ENCODE measurements around the gene ARMS2. TPM values are rescaled to one million over a fixed set of nuclear protein-coding genes. Genes with fewer than 3 reads are reported as not detected.

Gene ARMS2
- total RNA-seq, 1 donor from 2014 or later: not detected

DNA sequence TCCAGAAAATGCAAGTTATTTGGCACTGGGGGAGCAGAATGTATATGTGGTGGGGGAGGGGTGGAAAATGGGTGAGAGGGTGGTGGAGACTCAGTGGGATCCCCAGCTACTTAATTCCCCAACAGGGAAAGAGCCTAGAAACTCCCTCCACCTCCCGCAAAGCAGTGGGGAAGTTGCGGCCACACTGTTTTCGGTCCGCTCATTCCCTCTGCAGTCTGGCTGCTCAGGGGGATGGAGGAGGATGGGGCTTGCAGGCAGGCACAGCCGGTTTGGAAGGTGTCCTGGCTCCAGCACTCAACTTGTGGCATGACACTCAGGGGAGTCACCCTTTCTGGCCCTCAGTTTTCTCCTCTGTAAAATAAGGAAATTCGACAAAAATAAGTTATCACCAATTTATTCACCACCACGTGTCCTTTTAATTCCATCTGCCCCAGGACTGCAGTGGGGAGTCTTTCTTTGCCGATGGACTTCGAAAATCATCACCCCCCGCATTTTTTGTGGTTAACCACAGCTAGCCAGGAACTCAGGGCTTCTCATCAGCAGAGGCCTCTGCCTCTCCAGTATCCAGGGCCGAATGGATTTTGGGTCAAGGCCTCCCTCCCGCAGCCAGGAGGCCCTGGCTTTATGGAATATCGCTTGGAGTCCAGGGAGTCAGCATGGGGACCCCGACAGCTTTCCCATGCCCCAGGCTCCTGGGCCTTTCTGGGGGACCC is 5.3 kb downstream of the ARMS2 start:
- Mint-ChIP-seq H3K4me1 (ENCODE audit: low read depth) (peaks cover 5% of the 10 kb centered on the region), H3K27ac (no peak overlapping the region), H3K4me3 (no peak overlapping the region), H3K27me3 (ENCODE audit: insufficient read depth) (peaks cover 67% of the 10 kb centered on the region), H3K36me3 (ENCODE audit: low read depth) (no peaks in the 10 kb centered on the region), H3K9me3 (no peaks in the 10 kb centered on the region)
- intact Hi-C loops (cut with micrococcal nuclease): loop anchor here (10.0 kb wide), 1 partner anchor 675 kb away; the partner anchor contains the start of gene HMX3
- DNase-seq (ENCODE audit: low spot score): no peak

GRCh38 chr10:122460891-122461293 is 6.4 kb downstream of the ARMS2 start:
- Mint-ChIP-seq H3K4me1 (ENCODE audit: low read depth) (peaks cover 5% of the 10 kb centered on the region), H3K27me3 (ENCODE audit: insufficient read depth) (peaks cover 67% of the 10 kb centered on the region), H3K27ac (no peak overlapping the region), H3K36me3 (ENCODE audit: low read depth) (no peaks in the 10 kb centered on the region), H3K4me3 (no peak overlapping the region), H3K9me3 (no peaks in the 10 kb centered on the region)
- no peak for DNase-seq (ENCODE audit: low spot score)
- intact Hi-C loops (cut with micrococcal nuclease): loop anchor here (10.0 kb wide), 1 partner anchor 674 kb away; the partner anchor contains the start of gene HMX3

DNA sequence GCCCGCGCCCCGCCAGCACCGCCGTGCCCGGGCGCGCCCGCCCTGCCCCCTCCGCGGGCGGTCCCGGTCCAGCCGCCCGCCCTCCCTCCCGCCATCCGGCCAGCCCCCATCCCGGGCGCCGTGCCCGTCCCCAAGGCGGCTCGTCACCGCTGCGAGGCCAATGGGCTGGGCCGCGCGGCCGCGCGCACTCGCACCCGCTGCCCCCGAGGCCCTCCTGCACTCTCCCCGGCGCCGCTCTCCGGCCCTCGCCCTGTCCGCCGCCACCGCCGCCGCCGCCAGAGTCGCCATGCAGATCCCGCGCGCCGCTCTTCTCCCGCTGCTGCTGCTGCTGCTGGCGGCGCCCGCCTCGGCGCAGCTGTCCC is 6.9 kb downstream of the ARMS2 start, which contains the start of gene HTRA1:
Gene HTRA1, plus strand, starts transcription at position 187 of the 362 bp plus-strand sequence. Its CDS starts 100 bp downstream, at position 287.
- no peaks in the 10 kb centered on the region for H3K36me3 Mint-ChIP-seq (ENCODE audit: low read depth)
- peak within 1 kb of the TSS; percentile 73 for H3K4me3 Mint-ChIP-seq
- no peak for DNase-seq (ENCODE audit: low spot score)
- no peaks in the 10 kb centered on the region for H3K9me3 Mint-ChIP-seq
- no peak within 1 kb of the TSS for H3K27ac Mint-ChIP-seq
- H3K4me1 Mint-ChIP-seq (ENCODE audit: low read depth): peaks cover 5% of the 10 kb centered on the region
- intact Hi-C loops (cut with micrococcal nuclease): loop anchor here (10.0 kb wide), 1 partner anchor 673 kb away; the partner anchor contains the start of gene HMX3
- peaks cover 67% of the 10 kb centered on the region for H3K27me3 Mint-ChIP-seq (ENCODE audit: insufficient read depth)

DNA sequence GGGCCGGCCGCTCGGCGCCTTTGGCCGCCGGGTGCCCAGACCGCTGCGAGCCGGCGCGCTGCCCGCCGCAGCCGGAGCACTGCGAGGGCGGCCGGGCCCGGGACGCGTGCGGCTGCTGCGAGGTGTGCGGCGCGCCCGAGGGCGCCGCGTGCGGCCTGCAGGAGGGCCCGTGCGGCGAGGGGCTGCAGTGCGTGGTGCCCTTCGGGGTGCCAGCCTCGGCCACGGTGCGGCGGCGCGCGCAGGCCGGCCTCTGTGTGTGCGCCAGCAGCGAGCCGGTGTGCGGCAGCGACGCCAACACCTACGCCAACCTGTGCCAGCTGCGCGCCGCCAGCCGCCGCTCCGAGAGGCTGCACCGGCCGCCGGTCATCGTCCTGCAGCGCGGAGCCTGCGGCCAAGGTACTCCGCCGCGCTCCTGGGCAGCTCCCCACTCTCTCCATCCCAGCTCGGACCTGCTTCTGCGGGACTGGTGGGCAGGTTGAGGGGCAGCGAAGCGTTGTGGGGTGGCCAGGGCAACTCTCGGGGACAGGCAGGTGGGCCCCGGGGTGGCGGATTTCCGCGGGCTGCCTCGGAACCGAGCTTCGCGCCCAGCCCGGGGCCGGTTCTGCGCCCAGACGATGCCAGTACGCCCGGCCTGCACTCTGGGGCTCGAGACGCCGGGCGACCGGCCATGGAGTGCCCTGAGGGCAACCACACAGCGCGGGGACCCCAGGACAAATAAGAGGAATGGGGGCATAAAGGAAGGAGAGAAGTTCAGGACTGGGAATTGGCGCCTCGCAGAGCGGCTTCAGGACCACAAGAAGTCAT is 7.5 kb downstream of the ARMS2 start:
- intact Hi-C loops (cut with micrococcal nuclease): loop anchor here (10.0 kb wide), 1 partner anchor 673 kb away; the partner anchor contains the start of gene HMX3
- no peak overlapping the region for H3K27ac Mint-ChIP-seq
- no peak for DNase-seq (ENCODE audit: low spot score)
- H3K4me1 Mint-ChIP-seq (ENCODE audit: low read depth): peaks cover 5% of the 10 kb centered on the region
- H3K9me3 Mint-ChIP-seq: no peaks in the 10 kb centered on the region
- no peaks in the 10 kb centered on the region for H3K36me3 Mint-ChIP-seq (ENCODE audit: low read depth)
- peaks cover 68% of the 10 kb centered on the region for H3K27me3 Mint-ChIP-seq (ENCODE audit: insufficient read depth)
- peak overlapping the region; percentile 73 for H3K4me3 Mint-ChIP-seq

GRCh38 chr10:122462533-122463465 is 8.3 kb downstream of the ARMS2 start:
- H3K27me3 Mint-ChIP-seq (ENCODE audit: insufficient read depth): peaks cover 62% of the 10 kb centered on the region
- no peaks in the 10 kb centered on the region for H3K36me3 Mint-ChIP-seq (ENCODE audit: low read depth)
- peaks cover 5% of the 10 kb centered on the region for H3K4me1 Mint-ChIP-seq (ENCODE audit: low read depth)
- no peaks in the 10 kb centered on the region for H3K9me3 Mint-ChIP-seq
- peak overlapping the region; percentile 73 for H3K4me3 Mint-ChIP-seq
- no peak for DNase-seq (ENCODE audit: low spot score)
- intact Hi-C loops (cut with micrococcal nuclease): loop anchor here (10.0 kb wide), 1 partner anchor 672 kb away; the partner anchor contains the start of gene HMX3
- H3K27ac Mint-ChIP-seq: no peak overlapping the region

DNA sequence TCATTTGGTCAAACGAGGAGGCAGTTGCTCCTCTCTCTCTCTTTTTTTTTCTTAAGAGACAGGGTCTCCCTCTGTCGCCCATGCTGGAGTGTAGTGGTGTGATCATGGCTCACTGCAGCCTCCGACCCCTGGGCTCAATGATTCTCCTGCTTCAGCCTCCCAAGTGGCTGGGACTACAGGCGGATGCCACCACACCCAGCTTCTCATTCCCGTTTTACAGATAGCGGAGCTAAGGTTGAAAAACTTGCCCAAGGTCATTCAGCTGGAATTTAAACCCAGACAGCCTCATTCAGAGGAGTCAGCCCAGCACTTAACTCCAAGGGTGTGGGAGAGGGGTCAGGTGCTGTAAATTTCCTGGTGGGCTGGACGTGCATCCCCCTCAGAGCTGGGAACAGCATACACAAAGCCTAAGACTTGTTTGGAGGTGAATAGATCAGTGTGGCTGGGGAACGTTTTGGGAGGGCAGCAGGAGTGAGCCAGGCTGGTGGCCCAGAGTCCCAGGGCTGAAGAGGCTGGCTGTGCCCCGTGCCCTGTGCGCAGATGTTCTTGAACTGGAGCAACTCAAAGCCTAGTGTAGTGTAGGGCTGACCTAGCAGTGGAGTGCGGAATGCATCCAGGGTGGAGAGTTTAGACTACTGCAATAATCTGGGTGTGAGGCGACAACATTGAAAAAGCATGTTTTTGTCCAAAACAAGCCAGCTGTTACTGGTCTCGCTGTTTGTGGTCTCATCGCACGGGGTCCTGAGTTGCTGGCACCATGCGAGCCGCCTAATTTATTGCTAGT is 9.2 kb downstream of the ARMS2 start:
- H3K4me3 Mint-ChIP-seq: no peak overlapping the region
- H3K36me3 Mint-ChIP-seq (ENCODE audit: low read depth): no peaks in the 10 kb centered on the region
- no peaks in the 10 kb centered on the region for H3K9me3 Mint-ChIP-seq
- peaks cover 55% of the 10 kb centered on the region for H3K27me3 Mint-ChIP-seq (ENCODE audit: insufficient read depth)
- no peak overlapping the region for H3K27ac Mint-ChIP-seq
- no peak for DNase-seq (ENCODE audit: low spot score)
- H3K4me1 Mint-ChIP-seq (ENCODE audit: low read depth): peaks cover 5% of the 10 kb centered on the region
- intact Hi-C loops (cut with micrococcal nuclease): loop anchor here (10.0 kb wide), 1 partner anchor 671 kb away; the partner anchor contains the start of gene HMX3

- H3K4me1 Mint-ChIP-seq (ENCODE audit: low read depth): peaks cover 5% of the 10 kb centered on the region
- no peak overlapping the region for H3K27ac Mint-ChIP-seq
- H3K27me3 Mint-ChIP-seq (ENCODE audit: insufficient read depth): peaks cover 50% of the 10 kb centered on the region
- no peak overlapping the region for H3K4me3 Mint-ChIP-seq
- DNase-seq (ENCODE audit: low spot score): no peak
- no peaks in the 10 kb centered on the region for H3K36me3 Mint-ChIP-seq (ENCODE audit: low read depth)
- no peaks in the 10 kb centered on the region for H3K9me3 Mint-ChIP-seq
- intact Hi-C loops (cut with micrococcal nuclease): loop anchor here (10.0 kb wide), 1 partner anchor 671 kb away; the partner anchor contains the start of gene HMX3
Observed at GRCh38 chr10:122464250-122464510, 9.7 kb downstream of the ARMS2 start.

DNA sequence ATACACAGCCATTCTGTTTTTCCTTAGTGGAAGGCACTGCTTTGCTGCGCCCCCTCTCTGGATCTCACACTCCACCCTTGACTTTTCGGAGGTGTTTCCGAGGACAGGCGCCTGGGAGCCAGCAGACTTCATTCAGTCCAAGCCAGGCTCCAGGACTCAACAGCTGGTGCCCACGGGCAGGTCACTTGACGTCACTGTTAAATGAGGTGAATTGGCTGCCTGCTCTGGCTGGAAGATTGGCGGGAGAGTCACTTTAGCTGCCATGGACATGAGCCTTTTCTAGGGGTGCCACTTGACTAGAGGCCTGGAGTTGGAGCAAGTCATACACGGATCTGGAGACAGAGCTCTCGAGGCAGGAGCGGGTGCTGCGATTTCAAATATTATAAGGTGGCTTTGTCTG is 10.1 kb downstream of the ARMS2 start:
- H3K27me3 Mint-ChIP-seq (ENCODE audit: insufficient read depth): peaks cover 47% of the 10 kb centered on the region

DNA sequence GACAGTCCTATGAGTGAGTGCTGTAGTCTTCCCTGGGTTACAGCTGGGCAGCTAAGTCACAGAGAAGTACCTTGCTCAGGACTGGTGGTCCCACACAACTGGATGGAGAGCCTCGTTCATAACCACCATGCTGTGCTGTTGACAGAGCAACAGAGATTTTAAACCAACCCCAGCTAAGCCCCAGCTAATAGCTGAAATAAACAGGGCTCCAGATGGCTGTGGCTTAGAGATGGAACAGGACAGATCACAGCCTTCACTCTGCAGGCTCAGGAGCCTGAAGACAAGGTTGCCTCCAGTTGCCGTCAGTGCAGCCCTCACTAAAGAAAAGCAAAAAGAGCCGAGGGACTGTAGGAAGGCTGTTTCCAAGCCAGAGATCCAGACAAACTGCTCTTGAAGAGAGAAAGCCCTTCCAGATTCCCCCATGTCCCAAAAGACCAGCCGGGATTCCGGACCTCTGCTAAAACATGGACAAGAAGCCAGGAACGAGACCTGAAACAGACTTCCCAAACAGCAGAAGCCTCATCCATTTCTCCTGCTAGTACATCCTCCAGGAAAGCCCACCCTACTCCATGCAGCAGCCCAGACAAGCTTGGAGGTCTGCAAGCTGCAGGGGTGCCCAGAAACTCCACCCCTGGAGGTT is 11.1 kb downstream of the ARMS2 start:
- Mint-ChIP-seq H3K4me1 (ENCODE audit: low read depth) (peaks cover 5% of the 10 kb centered on the region), H3K27ac (no peak overlapping the region), H3K36me3 (ENCODE audit: low read depth) (no peaks in the 10 kb centered on the region), H3K9me3 (no peaks in the 10 kb centered on the region), H3K4me3 (no peak overlapping the region), H3K27me3 (ENCODE audit: insufficient read depth) (peaks cover 46% of the 10 kb centered on the region)
- intact Hi-C loops (cut with micrococcal nuclease): loop anchor here (10.0 kb wide), 1 partner anchor 669 kb away; the partner anchor contains the start of gene HMX3
- no peak for DNase-seq (ENCODE audit: low spot score)

More for the DNA sequence above, 10.1 kb downstream of the ARMS2 start:
- no peak overlapping the region for H3K27ac Mint-ChIP-seq
- peaks cover 5% of the 10 kb centered on the region for H3K4me1 Mint-ChIP-seq (ENCODE audit: low read depth)
- intact Hi-C loops (cut with micrococcal nuclease): loop anchor here (10.0 kb wide), 1 partner anchor 670 kb away; the partner anchor contains the start of gene HMX3
- H3K4me3 Mint-ChIP-seq: no peak overlapping the region
- no peaks in the 10 kb centered on the region for H3K36me3 Mint-ChIP-seq (ENCODE audit: low read depth)
- no peak for DNase-seq (ENCODE audit: low spot score)
- no peaks in the 10 kb centered on the region for H3K9me3 Mint-ChIP-seq

DNA sequence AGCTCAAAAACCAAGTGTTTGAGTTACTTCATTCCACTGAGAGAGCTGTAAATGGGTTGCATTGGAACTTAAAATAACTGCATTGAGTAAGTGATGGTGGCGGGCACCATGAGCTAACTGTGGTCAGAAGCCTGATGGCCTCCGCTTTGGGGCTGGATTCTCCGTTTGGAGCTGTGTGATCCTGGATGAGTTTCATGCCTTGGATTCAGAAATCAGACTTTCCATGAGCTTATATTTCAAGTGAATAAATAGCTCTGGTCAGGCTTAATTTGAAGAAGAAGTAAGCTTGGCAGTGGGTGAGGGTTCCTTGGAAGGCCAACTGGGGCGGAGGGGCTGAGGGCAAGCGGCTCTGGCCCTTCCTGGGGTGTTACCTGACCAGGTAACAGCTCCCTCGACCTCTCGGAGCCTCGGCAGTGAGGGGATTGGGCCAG is 12.5 kb downstream of the ARMS2 start:
- H3K27me3 Mint-ChIP-seq (ENCODE audit: insufficient read depth): peaks cover 46% of the 10 kb centered on the region
- H3K4me3 Mint-ChIP-seq: no peak overlapping the region
- peaks cover 5% of the 10 kb centered on the region for H3K4me1 Mint-ChIP-seq (ENCODE audit: low read depth)
- H3K27ac Mint-ChIP-seq: no peak overlapping the region
- H3K9me3 Mint-ChIP-seq: no peaks in the 10 kb centered on the region
- no peaks in the 10 kb centered on the region for H3K36me3 Mint-ChIP-seq (ENCODE audit: low read depth)
- intact Hi-C loops (cut with micrococcal nuclease): loop anchor here (10.0 kb wide), 1 partner anchor 668 kb away; the partner anchor contains the start of gene HMX3
- no peak for DNase-seq (ENCODE audit: low spot score)

DNA sequence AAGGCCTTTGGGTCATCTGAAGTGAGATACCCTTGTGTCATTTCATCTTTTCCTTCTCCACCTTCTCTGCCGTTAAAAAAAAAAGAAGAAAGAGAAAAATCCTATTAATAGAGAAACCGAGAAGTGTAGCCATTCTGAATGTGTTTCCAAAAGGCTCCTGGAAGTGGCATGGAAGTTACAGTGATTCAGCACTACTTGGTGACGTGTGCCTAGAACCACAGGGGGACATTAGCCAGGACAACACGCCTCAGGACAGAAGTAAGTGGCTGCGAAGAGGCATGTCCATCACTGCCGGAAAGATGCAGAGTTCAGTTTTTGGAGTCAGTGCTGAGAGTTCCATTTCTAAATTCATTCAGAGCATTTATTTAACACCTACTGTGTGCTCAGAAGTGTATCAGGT is 13.2 kb downstream of the ARMS2 start:
- Mint-ChIP-seq H3K27me3 (ENCODE audit: insufficient read depth) (peaks cover 38% of the 10 kb centered on the region), H3K9me3 (no peaks in the 10 kb centered on the region)

More for the DNA sequence above, 13.2 kb downstream of the ARMS2 start:
- intact Hi-C loops (cut with micrococcal nuclease): loop anchor here (10.0 kb wide), 1 partner anchor 667 kb away; the partner anchor contains the start of gene HMX3
- peaks cover 2% of the 10 kb centered on the region for H3K4me1 Mint-ChIP-seq (ENCODE audit: low read depth)
- no peak overlapping the region for H3K4me3 Mint-ChIP-seq
- DNase-seq (ENCODE audit: low spot score): no peak
- H3K36me3 Mint-ChIP-seq (ENCODE audit: low read depth): no peaks in the 10 kb centered on the region
- no peak overlapping the region for H3K27ac Mint-ChIP-seq

Data from activated T-helper 1 cell treated with anti-CD3 and anti-CD28 coated beads, Interleukin-12 subunit alpha, Interleukin-12 subunit beta, Interleukin-2, Interleukin-4 antibody, amounts not matched to agents 30 ng/mL and 10 ng/mL and 1 ng/mL, durations not matched to agents 14 hours and 24 hours and 36 hours (primary cell).